Lung microvascular endothelial cell (primary cell): ENCODE measurements around the gene ITGA3. TPM values are rescaled to one million over a fixed set of nuclear protein-coding genes. Genes with fewer than 3 reads are reported as not detected.
"Not testable (repeated sequence)": the region's sequence is repeated elsewhere in the genome, so short reads cannot be mapped to it uniquely, and the experiment has no call there.

Source experiments
- DNase-seq, 2 donors: peaks; one replicate each; pipeline versions ENCODE4 v3.0.0 to v3.0.0-alpha.2; 2010; ENCODE audit warnings: low read depth in 2 of 2
- total RNA-seq: library from RNA; depleted of rRNA; stranded (reverse); fragments of >200 nt; gene quantifications from 2 replicates; pipeline ENCODE4 v1.2.1, GENCODE V29; 2014

The ITGA3 gene
- total RNA-seq, 1 donor from 2014 or later = 162 TPM

GRCh38 chr17:50034498-50035364 lies 21.2 kb upstream of the ITGA3 start:
- no peak for DNase-seq

- no peak for DNase-seq
Observed at GRCh38 chr17:50035421-50035879, 20.5 kb upstream of the ITGA3 start.

GRCh38 chr17:50035945-50036344 lies 20.0 kb upstream of the ITGA3 start:
- DNase-seq = no peak

DNA sequence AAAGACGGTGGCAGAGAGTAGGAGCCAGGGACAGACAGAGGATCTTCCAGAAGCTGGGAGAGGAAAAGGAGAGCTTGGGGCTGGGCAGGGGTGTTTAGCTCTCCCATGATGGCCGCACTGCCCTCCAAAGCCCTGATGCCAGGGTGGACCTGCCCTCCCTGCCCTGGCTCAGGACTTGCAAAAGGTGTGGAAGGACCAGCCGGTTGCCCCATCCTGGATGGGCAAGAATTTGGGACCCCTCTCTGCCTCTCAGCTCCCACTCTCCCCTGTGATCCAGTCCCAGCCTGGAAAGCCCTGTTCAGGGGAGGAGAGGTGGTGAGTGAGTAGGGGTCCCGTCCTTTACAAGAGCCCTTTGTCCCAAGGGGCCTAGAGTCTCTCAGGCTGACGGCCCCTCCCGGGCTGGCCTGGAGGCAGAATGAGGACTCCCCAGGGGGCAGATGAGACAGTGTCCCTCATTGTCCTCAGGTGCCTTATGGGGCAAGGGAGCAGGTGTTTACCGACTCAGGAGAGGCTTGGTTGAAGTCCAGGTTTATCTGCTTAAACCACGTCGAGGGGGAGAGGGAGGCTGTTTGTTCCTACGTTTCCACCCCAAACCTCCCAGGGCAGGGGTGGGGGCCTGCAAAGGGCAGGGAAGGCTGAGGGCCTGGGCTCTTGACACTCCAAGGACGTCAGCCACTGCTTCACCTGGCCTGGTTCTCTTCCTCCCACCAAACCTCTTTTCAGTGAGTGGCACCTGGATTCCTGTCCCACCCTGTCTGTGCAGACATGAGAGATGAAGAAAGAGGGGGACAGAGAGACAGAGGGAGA lies 19.3 kb upstream of the ITGA3 start:
- DNase-seq = no peak

GRCh38 chr17:50037321-50038107 lies 18.4 kb upstream of the ITGA3 start:
- peak in 1 of 2 donors; percentile 66 for DNase-seq

DNA sequence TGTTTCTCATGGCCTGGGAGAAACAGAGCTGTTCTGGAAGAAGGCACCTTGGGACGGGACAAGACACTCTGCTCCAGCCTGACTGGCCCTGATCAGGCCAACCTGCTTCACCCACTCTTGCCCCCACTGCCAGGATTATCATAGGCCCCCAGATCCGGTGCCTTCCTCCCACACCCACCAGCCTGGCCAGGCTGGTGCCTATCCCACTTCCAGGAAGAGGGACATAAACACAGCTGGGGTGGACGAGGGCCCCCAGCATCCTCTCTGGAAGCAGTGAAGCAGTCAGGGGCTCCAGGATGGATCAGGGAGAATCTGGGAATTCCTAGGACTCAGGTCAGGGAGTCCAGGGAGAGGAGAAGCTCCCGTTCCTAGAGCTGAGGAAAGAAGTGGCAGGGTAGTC lies 16.9 kb upstream of the ITGA3 start:
- no peak for DNase-seq

- DNase-seq = not testable (repeated sequence)
Observed at GRCh38 chr17:50040496-50040895, 15.4 kb upstream of the ITGA3 start.

- DNase-seq = no peak
Observed at GRCh38 chr17:50042211-50042610, 13.7 kb upstream of the ITGA3 start.

DNA sequence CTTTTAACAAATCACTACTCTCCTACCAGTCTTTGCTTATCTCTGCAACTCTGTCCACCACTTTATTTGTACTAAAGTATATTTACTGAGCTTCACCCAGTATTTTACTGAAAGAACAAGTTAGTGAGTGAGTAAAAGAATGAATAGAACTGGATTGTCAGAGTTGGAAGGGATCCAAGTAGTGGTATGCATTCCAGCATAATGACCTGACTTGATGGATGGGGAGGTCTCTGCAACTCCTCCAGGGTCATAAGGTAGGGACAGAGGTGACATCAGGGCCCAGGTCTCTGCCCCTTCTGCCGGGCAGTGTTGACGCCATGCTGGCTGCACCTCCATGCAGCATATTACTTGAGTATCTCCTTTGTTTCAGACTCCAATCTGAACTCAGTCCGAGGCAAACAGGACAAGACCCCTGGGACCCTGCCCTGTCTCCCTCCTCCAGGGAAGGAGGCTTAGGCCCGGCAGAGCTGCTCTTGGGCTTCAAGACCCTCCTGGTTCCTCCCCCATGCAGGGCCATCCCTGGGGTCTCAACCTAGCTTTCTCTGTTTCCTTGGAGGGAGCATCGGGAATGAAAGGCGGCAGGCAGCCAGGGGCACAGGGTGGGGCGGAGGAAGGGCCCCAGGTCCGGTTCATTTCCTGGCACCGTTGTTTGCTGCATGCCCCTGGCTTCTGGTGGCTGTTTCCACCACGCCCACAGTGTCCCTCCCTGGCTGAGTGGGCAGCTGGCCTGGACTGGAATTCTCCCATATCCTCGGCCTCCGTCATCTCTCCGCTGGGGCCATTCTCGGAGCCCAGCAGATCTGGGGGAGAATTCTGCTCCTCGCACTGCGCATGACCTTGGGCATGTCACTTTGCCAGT lies 12.4 kb upstream of the ITGA3 start:
- peak in 1 of 2 donors; percentile 81 for DNase-seq

- DNase-seq = no peak
Observed at GRCh38 chr17:50044483-50044882, 11.4 kb upstream of the ITGA3 start.

GRCh38 chr17:50045154-50045553 lies 10.8 kb upstream of the ITGA3 start:
- no peak for DNase-seq

DNA sequence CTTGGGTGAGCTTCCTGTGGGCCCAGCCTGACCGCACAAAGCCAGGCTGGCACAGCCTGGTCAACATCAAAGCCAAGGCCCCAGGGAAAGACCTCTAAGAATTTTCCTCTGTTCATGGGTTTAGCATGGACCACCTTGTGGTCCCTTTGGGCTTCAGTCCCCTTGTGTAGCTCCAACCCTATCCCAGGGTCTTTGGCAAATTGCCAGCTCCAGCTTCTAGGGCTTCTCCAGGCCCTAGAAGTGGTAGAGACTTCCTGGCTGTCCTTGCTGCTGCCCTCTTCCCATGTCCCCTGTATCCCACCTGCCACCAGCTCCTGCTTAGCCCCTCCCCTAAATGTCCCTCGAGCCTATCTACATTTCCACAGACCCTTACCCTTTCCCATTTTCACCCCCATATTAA lies 9.7 kb upstream of the ITGA3 start:
- DNase-seq = no peak

GRCh38 chr17:50046667-50047066 lies 9.2 kb upstream of the ITGA3 start:
- DNase-seq = no peak

- DNase-seq = no peak
Observed at GRCh38 chr17:50047083-50047482, 8.8 kb upstream of the ITGA3 start.

- peak in 1 of 2 donors; percentile 91 for DNase-seq
Observed at GRCh38 chr17:50047488-50048126, 8.3 kb upstream of the ITGA3 start.

- DNase-seq = no peak
Observed at GRCh38 chr17:50048146-50048720, 7.7 kb upstream of the ITGA3 start.

- no peak for DNase-seq
Observed at GRCh38 chr17:50048988-50049387, 6.9 kb upstream of the ITGA3 start.

GRCh38 chr17:50049636-50050035 lies 6.3 kb upstream of the ITGA3 start:
- no peak for DNase-seq

DNA sequence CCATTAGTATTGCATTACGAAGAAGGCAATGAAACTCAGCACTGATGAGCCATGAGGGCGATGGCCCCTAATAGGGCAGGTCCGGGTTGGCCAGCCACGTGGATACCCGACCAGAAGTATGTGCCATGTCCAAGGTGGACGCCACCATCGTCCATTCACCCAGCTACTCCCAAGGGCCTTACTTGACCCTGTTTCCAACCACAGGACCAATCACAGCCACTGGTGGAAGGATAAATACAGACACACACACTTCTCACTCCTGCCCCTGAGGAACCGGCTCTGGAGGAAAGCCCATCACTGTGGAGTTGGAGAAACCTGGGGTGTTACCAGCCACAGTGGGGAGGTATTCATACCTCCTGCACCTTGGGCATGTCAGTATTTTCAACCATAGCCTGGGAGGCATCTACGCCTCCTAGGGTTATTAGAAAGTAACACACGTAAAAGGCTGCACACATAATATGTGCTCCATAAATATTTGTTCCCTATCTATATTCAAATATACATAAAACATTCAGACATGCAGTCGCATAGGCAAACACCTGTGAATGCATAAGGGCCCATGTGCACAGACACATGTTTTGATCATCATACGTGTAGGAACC lies 5.4 kb upstream of the ITGA3 start:
- no peak for DNase-seq
